Measurements from ENCODE around the gene CALM1. TPM values are rescaled to one million over a fixed set of nuclear protein-coding genes. Genes with fewer than 3 reads are reported as not detected.

The CALM1 gene
- total RNA-seq, 1 donor from 2014 or later = 347 TPM

GRCh38 chr14:90454041-90455000 lies 57.5 kb downstream of the CALM1 start:
- H3K4me3 Mint-ChIP-seq (ENCODE audit: unreplicated experiment) = peak overlapping the region; percentile 74
- H3K36me3 Mint-ChIP-seq (ENCODE audit: low read depth, unreplicated experiment) = no peaks in the 10 kb centered on the region
- Histone ChIP-seq H3K9me3 (ENCODE audit: insufficient read depth, low read depth, low read length) (no peaks in the 10 kb centered on the region), H4K20me1 (ENCODE audit: insufficient read depth, low read length) (no peaks in the 10 kb centered on the region), H3K27me3 (ENCODE audit: insufficient read depth, low read length) (no peaks in the 10 kb centered on the region), H3K4me2 (ENCODE audit: low read length) (peak overlapping the region; percentile 83), H3K27ac (ENCODE audit: low read depth, low read length) (no peak overlapping the region), H3K36me3 (ENCODE audit: insufficient read depth, low read length) (no peaks in the 10 kb centered on the region), H3K9ac (ENCODE audit: low read length) (peak overlapping the region; percentile 63), H3K79me2 (ENCODE audit: insufficient read depth, low read length) (no peaks in the 10 kb centered on the region), H2AFZ (ENCODE audit: low read depth, low read length) (peak overlapping the region; percentile 83), H3K4me1 (ENCODE audit: insufficient read depth, low read length) (peaks cover 4% of the 10 kb centered on the region), H3K4me3 (ENCODE audit: insufficient read depth, low read depth, low read length) (peak overlapping the region; percentile 45)
- DNase-seq (ENCODE audit: low read depth) = peak; percentile 89
- peaks cover 24% of the 10 kb centered on the region for H3K27me3 Mint-ChIP-seq (ENCODE audit: low read depth, unreplicated experiment)
- no peaks in the 10 kb centered on the region for H3K4me1 Mint-ChIP-seq (ENCODE audit: low read depth, unreplicated experiment)
- H3K9me3 Mint-ChIP-seq (ENCODE audit: unreplicated experiment) = no peaks in the 10 kb centered on the region
- peak overlapping the region; percentile 58 for H3K27ac Mint-ChIP-seq (ENCODE audit: unreplicated experiment)
- no peak for TF ChIP-seq CTCF (IDR thresholded peaks at IDR 0.05; ENCODE audit: insufficient read depth, low read depth, low read length)
- no peak for TF ChIP-seq EZH2 (IDR thresholded peaks at IDR 0.05; ENCODE audit: insufficient read depth, low read length)
- FAIRE-seq = peak; percentile 41

GRCh38 chr14:90455100-90455571 lies 58.3 kb downstream of the CALM1 start:
- no peak overlapping the region for H3K4me3 Mint-ChIP-seq (ENCODE audit: unreplicated experiment)
- Histone ChIP-seq H3K9ac (ENCODE audit: low read length) (no peak overlapping the region), H3K9me3 (ENCODE audit: insufficient read depth, low read depth, low read length) (no peaks in the 10 kb centered on the region), H3K4me1 (ENCODE audit: insufficient read depth, low read length) (peaks cover 4% of the 10 kb centered on the region), H3K79me2 (ENCODE audit: insufficient read depth, low read length) (no peaks in the 10 kb centered on the region), H3K4me3 (ENCODE audit: insufficient read depth, low read depth, low read length) (no peak overlapping the region), H4K20me1 (ENCODE audit: insufficient read depth, low read length) (no peaks in the 10 kb centered on the region), H3K27ac (ENCODE audit: low read depth, low read length) (no peak overlapping the region), H2AFZ (ENCODE audit: low read depth, low read length) (no peak overlapping the region), H3K27me3 (ENCODE audit: insufficient read depth, low read length) (no peaks in the 10 kb centered on the region), H3K4me2 (ENCODE audit: low read length) (no peak overlapping the region), H3K36me3 (ENCODE audit: insufficient read depth, low read length) (no peaks in the 10 kb centered on the region)
- FAIRE-seq (no peak), DNase-seq (ENCODE audit: low read depth) (no peak)
- TF ChIP-seq EZH2 (IDR thresholded peaks at IDR 0.05; ENCODE audit: insufficient read depth, low read length) = no peak
- TF ChIP-seq CTCF (IDR thresholded peaks at IDR 0.05; ENCODE audit: insufficient read depth, low read depth, low read length) = no peak
- H3K9me3 Mint-ChIP-seq (ENCODE audit: unreplicated experiment) = peaks cover 4% of the 10 kb centered on the region
- no peak overlapping the region for H3K27ac Mint-ChIP-seq (ENCODE audit: unreplicated experiment)
- no peaks in the 10 kb centered on the region for H3K4me1 Mint-ChIP-seq (ENCODE audit: low read depth, unreplicated experiment)
- no peaks in the 10 kb centered on the region for H3K36me3 Mint-ChIP-seq (ENCODE audit: low read depth, unreplicated experiment)
- H3K27me3 Mint-ChIP-seq (ENCODE audit: low read depth, unreplicated experiment) = peaks cover 26% of the 10 kb centered on the region

Measured in astrocyte (in vitro differentiated cells and primary cell).